Natural killer cell treated with Interleukin-12 subunit alpha and Interleukin-12 subunit beta and Interleukin-15 and Interleukin-18, amount 100 ng/mL, for 72 hours (primary cell): ENCODE data around the gene MPDU1. TPM values are rescaled to one million over a fixed set of nuclear protein-coding genes. Genes with fewer than 3 reads are reported as not detected.
A peak's percentile ranks its signal among the peaks of the same experiment; 100 is the strongest.

ENCODE experiments used
- ATAC-seq, 2 donors: fragments of 150-1000 bp; cut with Tn5 transposase in 1 of 2; sonication (Bioruptor Pico), chemical (Tn5 transposase) in 1 of 2; 2 replicates each; pipeline ENCODE4 v1.10.0; 2021
- DNase-seq: peaks from one replicate; pipeline ENCODE4 v3.0.0; 2022; ENCODE audit warnings: low spot score
- H3K27ac Mint-ChIP-seq, 2 donors: 1 replicate in 1 of 2; 2 replicates in 1 of 2; pipeline ENCODE4 v1.8.0; 2022; ENCODE audit warnings: mixed read lengths in 2 of 2, mild to moderate bottlenecking in 1 of 2, moderate library complexity in 1 of 2
- H3K27me3 Mint-ChIP-seq, 2 donors: 1 replicate in 1 of 2; 2 replicates in 1 of 2; pipeline ENCODE4 v1.8.0; 2022; ENCODE audit warnings: mixed read lengths in 2 of 2
- H3K36me3 Mint-ChIP-seq: one replicate; pipeline ENCODE4 v1.8.0; 2022; ENCODE audit warnings: mixed read lengths
- H3K4me1 Mint-ChIP-seq, 2 donors: 1 replicate in 1 of 2; 2 replicates in 1 of 2; pipeline ENCODE4 v1.8.0; 2022; ENCODE audit warnings: low read depth in 2 of 2, mixed read lengths in 2 of 2, mild to moderate bottlenecking in 1 of 2
- H3K4me3 Mint-ChIP-seq: one replicate; pipeline ENCODE4 v1.8.0; 2022; ENCODE audit warnings: mixed read lengths
- H3K9me3 Mint-ChIP-seq: 2 replicates; pipeline ENCODE4 v1.8.0; 2022; ENCODE audit warnings: mixed read lengths
- total RNA-seq, 2 donors: library from RNA; stranded (reverse); gene quantifications; one replicate each; pipeline ENCODE4 v1.2.3, GENCODE V29; 2022

Gene MPDU1
- total RNA-seq, 2 donors from 2014 or later: 82.7 to 95.5 TPM

- Mint-ChIP-seq H3K36me3 (peaks cover 6% of the 10 kb centered on the region), H3K9me3 (no peaks in the 10 kb centered on the region), H3K27me3 (no peaks in the 10 kb centered on the region), H3K27ac (peak overlapping the region; percentile 40 to 64), H3K4me3 (no peak overlapping the region), H3K4me1 (peaks cover 57 to 58% of the 10 kb centered on the region in 2 donors)
- DNase-seq (no peak), ATAC-seq (no peak)
Measured at GRCh38 chr17:7556627-7557026, 27.0 kb upstream of the MPDU1 start.

DNA sequence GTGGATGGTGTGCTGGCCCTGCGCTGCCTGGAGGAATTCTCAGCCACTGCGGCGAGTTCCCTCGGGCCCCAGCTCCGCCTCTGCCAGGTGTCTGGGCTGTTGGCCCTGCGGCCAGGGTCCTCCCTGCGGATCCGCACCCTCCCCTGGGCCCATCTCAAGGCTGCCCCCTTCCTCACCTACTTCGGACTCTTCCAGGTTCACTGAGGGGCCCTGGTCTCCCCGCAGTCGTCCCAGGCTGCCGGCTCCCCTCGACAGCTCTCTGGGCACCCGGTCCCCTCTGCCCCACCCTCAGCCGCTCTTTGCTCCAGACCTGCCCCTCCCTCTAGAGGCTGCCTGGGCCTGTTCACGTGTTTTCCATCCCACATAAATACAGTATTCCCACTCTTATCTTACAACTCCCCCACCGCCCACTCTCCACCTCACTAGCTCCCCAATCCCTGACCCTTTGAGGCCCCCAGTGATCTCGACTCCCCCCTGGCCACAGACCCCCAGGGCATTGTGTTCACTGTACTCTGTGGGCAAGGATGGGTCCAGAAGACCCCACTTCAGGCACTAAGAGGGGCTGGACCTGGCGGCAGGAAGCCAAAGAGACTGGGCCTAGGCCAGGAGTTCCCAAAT, 26.4 kb upstream of the MPDU1 start:
- ATAC-seq: no peak
- Mint-ChIP-seq H3K27ac (peak overlapping the region; percentile 80 to 84), H3K27me3 (no peaks in the 10 kb centered on the region), H3K36me3 (peaks cover 6% of the 10 kb centered on the region), H3K9me3 (no peaks in the 10 kb centered on the region), H3K4me3 (no peak overlapping the region), H3K4me1 (peaks cover 53 to 54% of the 10 kb centered on the region in 2 donors)
- no peak for DNase-seq

- no peaks in the 10 kb centered on the region for H3K9me3 Mint-ChIP-seq
- ATAC-seq: no peak
- H3K36me3 Mint-ChIP-seq: peaks cover under 1% of the 10 kb centered on the region
- H3K4me1 Mint-ChIP-seq: peaks cover 53 to 54% of the 10 kb centered on the region in 2 donors
- no peak for DNase-seq
- peak overlapping the region; percentile 80 to 84 for H3K27ac Mint-ChIP-seq
- peak overlapping the region; percentile 45 for H3K4me3 Mint-ChIP-seq
- no peaks in the 10 kb centered on the region for H3K27me3 Mint-ChIP-seq
Measured at GRCh38 chr17:7557775-7558543, 25.7 kb upstream of the MPDU1 start.

DNA sequence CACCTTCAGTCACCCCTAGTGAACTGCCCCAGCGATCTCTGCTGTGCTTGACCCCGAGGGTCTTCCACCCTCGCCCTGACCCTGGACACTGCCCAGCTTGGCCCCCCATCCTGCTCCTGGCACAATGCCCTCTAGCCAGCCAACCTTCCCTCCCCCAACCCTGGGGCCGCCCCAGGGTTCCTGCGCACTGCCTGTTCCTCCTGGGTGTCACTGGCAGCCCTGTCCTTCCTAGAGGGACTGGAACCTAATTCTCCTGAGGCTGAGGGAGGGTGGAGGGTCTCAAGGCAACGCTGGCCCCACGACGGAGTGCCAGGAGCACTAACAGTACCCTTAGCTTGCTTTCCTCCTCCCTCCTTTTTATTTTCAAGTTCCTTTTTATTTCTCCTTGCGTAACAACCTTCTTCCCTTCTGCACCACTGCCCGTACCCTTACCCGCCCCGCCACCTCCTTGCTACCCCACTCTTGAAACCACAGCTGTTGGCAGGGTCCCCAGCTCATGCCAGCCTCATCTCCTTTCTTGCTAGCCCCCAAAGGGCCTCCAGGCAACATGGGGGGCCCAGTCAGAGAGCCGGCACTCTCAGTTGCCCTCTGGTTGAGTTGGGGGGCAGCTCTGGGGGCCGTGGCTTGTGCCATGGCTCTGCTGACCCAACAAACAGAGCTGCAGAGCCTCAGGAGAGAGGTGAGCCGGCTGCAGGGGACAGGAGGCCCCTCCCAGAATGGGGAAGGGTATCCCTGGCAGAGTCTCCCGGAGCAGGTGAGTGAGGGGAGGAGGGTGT, 24.9 kb upstream of the MPDU1 start, which contains the start of gene TNFSF13:
TNFSF13 (plus strand) TSS at position 207 of the 776 bp plus-strand sequence; CDS start at position 497, 290 bp downstream.
- no peak for ATAC-seq
- peak within 1 kb of the TSS; percentile 80 to 84 for H3K27ac Mint-ChIP-seq
- peak within 1 kb of the TSS; percentile 45 for H3K4me3 Mint-ChIP-seq
- H3K9me3 Mint-ChIP-seq: no peaks in the 10 kb centered on the region
- no peaks in the 10 kb centered on the region for H3K27me3 Mint-ChIP-seq
- peaks cover 46 to 48% of the 10 kb centered on the region in 2 donors for H3K4me1 Mint-ChIP-seq
- no peak for DNase-seq
- H3K36me3 Mint-ChIP-seq: no peaks in the 10 kb centered on the region

GRCh38 chr17:7559320-7560171, 24.1 kb upstream of the MPDU1 start:
- Mint-ChIP-seq H3K36me3 (no peaks in the 10 kb centered on the region), H3K4me1 (peaks cover 41 to 49% of the 10 kb centered on the region in 2 donors), H3K27ac (peak overlapping the region; percentile 84 to 88), H3K9me3 (no peaks in the 10 kb centered on the region), H3K27me3 (no peaks in the 10 kb centered on the region), H3K4me3 (peak overlapping the region; percentile 45)
- DNase-seq (no peak), ATAC-seq (no peak)

DNA sequence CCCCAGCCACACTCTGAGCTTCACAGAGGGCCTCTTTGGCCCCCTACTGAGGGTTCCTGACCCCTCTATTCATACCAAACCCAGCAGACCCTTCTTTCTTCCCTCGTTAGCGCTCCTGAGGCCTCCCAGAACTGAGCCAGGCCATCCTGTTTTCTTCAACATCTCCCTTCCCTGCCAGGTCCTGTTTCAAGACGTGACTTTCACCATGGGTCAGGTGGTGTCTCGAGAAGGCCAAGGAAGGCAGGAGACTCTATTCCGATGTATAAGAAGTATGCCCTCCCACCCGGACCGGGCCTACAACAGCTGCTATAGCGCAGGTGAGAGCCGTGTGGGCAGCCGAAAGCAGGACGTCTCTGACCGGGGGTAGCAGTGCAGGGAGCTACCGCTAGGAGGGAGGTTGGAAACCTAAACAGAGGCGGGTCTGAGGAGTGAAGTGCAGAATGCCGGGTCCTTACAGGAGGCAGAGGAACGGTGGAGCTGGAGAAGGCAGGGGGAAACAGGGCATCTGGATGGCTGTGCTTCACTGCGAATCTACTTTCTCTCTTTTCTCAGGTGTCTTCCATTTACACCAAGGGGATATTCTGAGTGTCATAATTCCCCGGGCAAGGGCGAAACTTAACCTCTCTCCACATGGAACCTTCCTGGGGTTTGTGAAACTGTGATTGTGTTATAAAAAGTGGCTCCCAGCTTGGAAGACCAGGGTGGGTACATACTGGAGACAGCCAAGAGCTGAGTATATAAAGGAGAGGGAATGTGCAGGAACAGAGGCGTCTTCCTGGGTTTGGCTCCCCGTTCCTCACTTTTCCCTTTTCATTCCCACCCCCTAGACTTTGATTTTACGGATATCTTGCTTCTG, 23.3 kb upstream of the MPDU1 start:
- Mint-ChIP-seq H3K9me3 (no peaks in the 10 kb centered on the region), H3K36me3 (no peaks in the 10 kb centered on the region), H3K4me1 (peaks cover 35 to 44% of the 10 kb centered on the region in 2 donors), H3K27ac (peak overlapping the region; percentile 84 to 88), H3K4me3 (peak overlapping the region; percentile 92), H3K27me3 (no peaks in the 10 kb centered on the region)
- DNase-seq (no peak), ATAC-seq (peak; percentile 29 to 39)

DNA sequence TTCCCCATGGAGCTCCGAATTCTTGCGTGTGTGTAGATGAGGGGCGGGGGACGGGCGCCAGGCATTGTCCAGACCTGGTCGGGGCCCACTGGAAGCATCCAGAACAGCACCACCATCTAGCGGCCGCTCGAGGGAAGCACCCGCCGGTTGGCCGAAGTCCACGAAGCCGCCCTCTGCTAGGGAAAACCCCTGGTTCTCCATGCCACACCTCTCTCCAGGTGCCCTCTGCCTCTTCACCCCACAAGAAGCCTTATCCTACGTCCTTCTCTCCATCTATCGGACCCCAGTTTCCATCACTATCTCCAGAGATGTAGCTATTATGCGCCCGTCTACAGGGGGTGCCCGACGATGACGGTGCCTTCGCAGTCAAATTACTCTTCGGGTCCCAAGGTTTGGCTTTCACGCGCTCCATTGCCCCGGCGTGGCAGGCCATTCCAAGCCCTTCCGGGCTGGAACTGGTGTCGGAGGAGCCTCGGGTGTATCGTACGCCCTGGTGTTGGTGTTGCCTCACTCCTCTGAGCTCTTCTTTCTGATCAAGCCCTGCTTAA, 22.6 kb upstream of the MPDU1 start:
- DNase-seq (peak; percentile 91), ATAC-seq (peak; percentile 83 to 85)
- Mint-ChIP-seq H3K9me3 (no peaks in the 10 kb centered on the region), H3K27ac (peak overlapping the region; percentile 84 to 88), H3K36me3 (no peaks in the 10 kb centered on the region), H3K4me3 (peak overlapping the region; percentile 92), H3K4me1 (peaks cover 31 to 41% of the 10 kb centered on the region in 2 donors), H3K27me3 (no peaks in the 10 kb centered on the region)

DNA sequence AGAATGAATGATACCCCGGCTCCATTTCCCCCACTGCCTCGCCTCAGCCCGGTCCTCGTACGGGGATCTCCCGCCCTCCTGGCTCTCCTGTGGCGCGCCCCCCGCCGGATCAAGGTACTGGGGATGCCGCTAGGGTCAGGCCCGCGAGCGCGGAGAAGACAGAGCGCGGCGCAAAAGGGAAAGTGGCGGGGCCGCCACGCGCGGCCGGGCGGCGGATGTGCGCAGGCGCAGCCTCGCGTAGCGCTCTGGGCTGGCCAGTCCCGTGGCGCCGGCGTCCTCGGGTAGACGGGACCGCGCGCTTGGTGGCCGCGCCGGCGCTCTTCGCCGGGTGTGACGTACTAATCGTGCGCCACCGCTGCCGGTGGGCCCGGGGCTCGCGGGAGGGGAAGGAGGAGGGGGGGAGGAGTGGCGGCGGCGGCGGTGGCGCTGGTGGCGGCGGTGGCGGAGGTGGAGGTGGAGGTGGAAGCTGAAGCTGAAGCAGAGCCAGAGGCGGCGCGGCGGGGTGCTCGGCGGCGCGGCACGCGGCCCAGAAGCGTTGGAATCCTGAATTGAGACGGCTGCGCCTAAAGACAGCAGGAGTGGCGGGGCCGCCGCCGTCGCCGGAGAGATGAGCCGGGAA, 22.0 kb upstream of the MPDU1 start, which contains the start of gene SENP3:
SENP3 (plus strand) TSS at position 331 of the 619 bp plus-strand sequence. CDS start 1,158 bp downstream, outside the sequence.
- ATAC-seq (peak; percentile 91 to 94), DNase-seq (peak; percentile 96)
- no peaks in the 10 kb centered on the region for H3K36me3 Mint-ChIP-seq
- no peaks in the 10 kb centered on the region for H3K9me3 Mint-ChIP-seq
- no peaks in the 10 kb centered on the region for H3K27me3 Mint-ChIP-seq
- peak within 1 kb of the TSS; percentile 84 to 88 for H3K27ac Mint-ChIP-seq
- H3K4me3 Mint-ChIP-seq: peak within 1 kb of the TSS; percentile 92
- H3K4me1 Mint-ChIP-seq: peaks cover 31 to 41% of the 10 kb centered on the region in 2 donors

DNA sequence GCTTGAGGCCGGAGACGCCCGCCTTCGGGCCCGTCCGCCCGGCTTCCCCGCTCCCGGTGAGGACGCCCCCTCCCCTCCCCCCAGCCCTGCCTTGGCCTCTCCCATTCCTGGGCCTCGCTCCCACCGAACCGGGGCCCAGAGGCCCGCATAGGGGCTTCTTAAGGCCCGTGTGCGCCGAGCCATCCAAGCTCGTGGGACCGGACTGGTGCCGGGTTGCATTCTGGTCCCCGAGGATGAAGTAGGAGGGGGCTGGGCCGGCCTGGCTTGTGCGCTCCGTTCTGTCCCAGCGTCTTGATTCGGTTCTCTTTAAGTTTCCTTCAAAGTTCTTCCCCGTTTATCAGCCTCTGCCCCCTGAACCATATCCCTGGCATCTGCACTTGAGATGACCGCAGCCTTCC, 21.4 kb upstream of the MPDU1 start:
- Mint-ChIP-seq H3K4me3 (peak overlapping the region; percentile 92), H3K27ac (peak overlapping the region; percentile 84 to 88), H3K27me3 (no peaks in the 10 kb centered on the region), H3K4me1 (peaks cover 31 to 41% of the 10 kb centered on the region in 2 donors), H3K9me3 (no peaks in the 10 kb centered on the region), H3K36me3 (peaks cover under 1% of the 10 kb centered on the region)
- DNase-seq (no peak), ATAC-seq (peak in 1 of 2 donors; percentile 3)

DNA sequence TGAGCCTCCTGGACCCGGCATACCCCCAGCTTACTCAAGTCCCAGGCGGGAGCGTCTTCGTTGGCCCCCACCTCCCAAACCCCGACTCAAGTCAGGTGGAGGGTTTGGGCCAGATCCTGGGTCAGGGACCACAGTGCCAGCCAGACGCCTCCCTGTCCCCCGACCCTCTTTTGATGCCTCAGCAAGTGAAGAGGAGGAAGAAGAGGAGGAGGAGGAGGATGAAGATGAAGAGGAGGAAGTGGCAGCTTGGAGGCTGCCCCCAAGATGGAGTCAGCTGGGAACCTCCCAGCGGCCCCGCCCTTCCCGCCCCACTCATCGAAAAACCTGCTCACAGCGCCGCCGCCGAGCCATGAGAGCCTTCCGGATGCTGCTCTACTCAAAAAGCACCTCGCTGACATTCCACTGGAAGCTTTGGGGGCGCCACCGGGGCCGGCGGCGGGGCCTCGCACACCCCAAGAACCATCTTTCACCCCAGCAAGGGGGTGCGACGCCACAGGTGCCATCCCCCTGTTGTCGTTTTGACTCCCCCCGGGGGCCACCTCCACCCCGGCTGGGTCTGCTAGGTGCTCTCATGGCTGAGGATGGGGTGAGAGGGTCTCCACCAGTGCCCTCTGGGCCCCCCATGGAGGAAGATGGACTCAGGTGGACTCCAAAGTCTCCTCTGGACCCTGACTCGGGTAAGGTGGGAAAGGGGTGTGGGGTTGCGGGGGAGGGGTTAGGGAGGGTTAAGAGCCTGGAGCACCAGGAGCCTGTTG, 20.4 kb upstream of the MPDU1 start:
- H3K27me3 Mint-ChIP-seq: no peaks in the 10 kb centered on the region
- peak overlapping the region; percentile 84 to 88 for H3K27ac Mint-ChIP-seq
- H3K4me3 Mint-ChIP-seq: peak overlapping the region; percentile 92
- DNase-seq: no peak
- no peaks in the 10 kb centered on the region for H3K9me3 Mint-ChIP-seq
- H3K36me3 Mint-ChIP-seq: peaks cover 7% of the 10 kb centered on the region
- ATAC-seq: no peak
- H3K4me1 Mint-ChIP-seq: peaks cover 36 to 41% of the 10 kb centered on the region in 2 donors

DNA sequence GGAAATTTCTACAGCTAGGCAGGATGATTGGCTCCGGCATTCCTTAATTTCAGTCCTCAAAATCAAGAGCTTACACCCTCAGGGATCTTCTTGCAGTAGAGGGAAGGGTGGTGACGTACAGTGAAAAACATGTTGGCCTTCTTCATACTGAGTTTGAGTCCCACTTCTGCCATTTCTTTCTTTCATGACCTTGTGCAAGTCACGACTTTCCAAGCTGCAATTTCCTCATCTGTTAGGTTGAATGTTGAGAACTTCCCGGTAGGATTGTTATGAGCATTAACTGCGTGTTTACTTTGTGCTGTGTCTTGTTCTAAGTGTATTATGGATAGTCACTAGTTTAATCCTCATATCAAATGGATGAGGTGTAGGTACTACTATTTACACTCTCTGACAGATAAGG, 14.1 kb upstream of the MPDU1 start:
- DNase-seq (no peak), ATAC-seq (no peak)
- no peaks in the 10 kb centered on the region for H3K9me3 Mint-ChIP-seq
- peaks cover 37 to 38% of the 10 kb centered on the region in 2 donors for H3K4me1 Mint-ChIP-seq
- no peak overlapping the region for H3K4me3 Mint-ChIP-seq
- H3K27me3 Mint-ChIP-seq: no peaks in the 10 kb centered on the region
- H3K27ac Mint-ChIP-seq: no peak overlapping the region
- H3K36me3 Mint-ChIP-seq: peaks cover 23% of the 10 kb centered on the region
